Thymus (tissue), 2 donors: ENCODE results near the gene NUP98. TPM values are rescaled to one million over a fixed set of nuclear protein-coding genes. Genes with fewer than 3 reads are reported as not detected.

Source experiments
- polyA plus RNA-seq: library from polyadenylated mRNA; stranded (reverse); fragments of 200-250 nt; gene quantifications from one replicate; pipeline ENCODE4 v1.2.3, GENCODE V29; 2013
- total RNA-seq: library from RNA; stranded (reverse); fragments of 120-200 nt; gene quantifications from one replicate; pipeline ENCODE4 v1.2.4, GENCODE V29; 2013
- donor health status: healthy.

NUP98 gene
- total and polyA plus RNA-seq, 2 donors = 23.0 to 59.0 TPM

Other genes starting within 250 kb of the NUP98 start
- gene ART5, start 155.6 kb downstream of the NUP98 start, total RNA-seq = 0.09 TPM
- 0.39 TPM for gene ART5, start 155.6 kb downstream of the NUP98 start, polyA plus RNA-seq
- gene ART1, start 152.4 kb downstream of the NUP98 start, total RNA-seq = not detected
- 0.02 TPM for gene ART1, start 152.4 kb downstream of the NUP98 start, polyA plus RNA-seq
- gene CHRNA10, start 126.2 kb downstream of the NUP98 start, total RNA-seq = 0.76 TPM
- gene CHRNA10, start 126.2 kb downstream of the NUP98 start, polyA plus RNA-seq = 2.7 TPM
- gene PGAP2, start 11.0 kb upstream of the NUP98 start, total RNA-seq = 10.5 TPM
- gene PGAP2, start 11.0 kb upstream of the NUP98 start, polyA plus RNA-seq = 24.0 TPM
- 35.1 TPM for gene RHOG, start 43.4 kb upstream of the NUP98 start, total RNA-seq
- gene RHOG, start 43.4 kb upstream of the NUP98 start, polyA plus RNA-seq = 77.3 TPM
- 30.8 TPM for gene STIM1, start 58.1 kb upstream of the NUP98 start, total RNA-seq
- 33.0 TPM for gene STIM1, start 58.1 kb upstream of the NUP98 start, polyA plus RNA-seq